ENCODE results near the gene FBXO42. TPM values are rescaled to one million over a fixed set of nuclear protein-coding genes. Genes with fewer than 3 reads are reported as not detected.

The FBXO42 gene
- polyA plus RNA-seq, 2 of the 4 experiments (the other 2 are of a cell fraction), result 4.7 to 12.4 TPM

GRCh38 chr1:16232316-16232710 lies 120.0 kb downstream of the FBXO42 start:
- Histone ChIP-seq H3K4me3 (no peak overlapping the region), H3K9me3 (no peaks in the 10 kb centered on the region), H3K4me1 (peaks cover 7% of the 10 kb centered on the region), H3K27ac (no peak overlapping the region), H3K4me2 (no peak overlapping the region)
- ChIA-PET POLR2A (no interaction called here), CTCF (interaction anchor here (1.1 to 3.9 kb wide), 5 partner anchors 12 to 154 kb away, joined by 3 to 16 read pairs (median 7); no protein-coding TSS in a partner anchor)
- TF ChIP-seq TFCP2L1 (CRISPR knock-in tag; IDR thresholded peaks at IDR 0.05) (no peak), KDM1A (IDR thresholded peaks at IDR 0.05; ENCODE audit: low read depth) (no peak), HEYL (CRISPR knock-in tag; IDR thresholded peaks at IDR 0.05) (no peak), EP300 (IDR thresholded peaks at IDR 0.05) (no peak), HOXA7 (CRISPR knock-in tag; IDR thresholded peaks at IDR 0.05) (no peak), JUN (IDR thresholded peaks at IDR 0.05) (no peak)
- ATAC-seq, result no peak
- 95% methylated on average over 5 of the region's 5 CpGs for WGBS (ENCODE audit: missing lambda C conversion rate)
- no peak for DNase-seq (ENCODE audit: low read depth in 1 of 2, low spot score in 1 of 2)
- FAIRE-seq, result no peak

- TF ChIP-seq POLR2A (IDR thresholded peaks at IDR 0.05; ENCODE audit: low read length), result no peak
- TF ChIP-seq HEYL (CRISPR knock-in tag; IDR thresholded peaks at IDR 0.05), result no peak
- no peak for TF ChIP-seq EHF (CRISPR knock-in tag; IDR thresholded peaks at IDR 0.05)
- no peak for TF ChIP-seq HOXB5 (CRISPR knock-in tag; IDR thresholded peaks at IDR 0.05)
- no peak for TF ChIP-seq HOXB13 (CRISPR knock-in tag; IDR thresholded peaks at IDR 0.05; ENCODE audit: low read depth)
- no peak for TF ChIP-seq ZNF302 (CRISPR knock-in tag; IDR thresholded peaks at IDR 0.05)
- H3K27ac ChIP-seq, result no peak overlapping the region
- DNase-seq (ENCODE audit: low read depth in 1 of 2, low spot score in 1 of 2), result no peak
- H3K4me1 ChIP-seq, result peaks cover 6% of the 10 kb centered on the region
- WGBS (ENCODE audit: missing lambda C conversion rate), result 90% methylated on average over 16 of the region's 35 CpGs
- ChIA-PET POLR2A (no interaction called here), CTCF (interaction anchor here (1.1 to 3.9 kb wide), 6 partner anchors 11 to 153 kb away, joined by 3 to 16 read pairs (median 6); no protein-coding TSS in a partner anchor)
- H3K4me2 ChIP-seq, result no peak overlapping the region
- no peaks in the 10 kb centered on the region for H3K9me3 ChIP-seq
- H3K4me3 ChIP-seq, result no peak overlapping the region
- no peak for FAIRE-seq
- no peak for ATAC-seq
Observed at GRCh38 chr1:16231331-16232315, 120.7 kb downstream of the FBXO42 start.

GRCh38 chr1:16230744-16231143 lies 121.5 kb downstream of the FBXO42 start:
- POLR2A ChIA-PET, result no interaction called here
- no peak for FAIRE-seq

GRCh38 chr1:16229976-16230740 lies 122.1 kb downstream of the FBXO42 start:
- H3K4me2 ChIP-seq, result no peak overlapping the region
- CTCF ChIA-PET, result interaction anchor here (0.8 to 3.2 kb wide), 3 partner anchors 12 to 157 kb away, joined by 3 to 10 read pairs (median 5); partner anchors contain the start of gene FAM131C
- no peaks in the 10 kb centered on the region for H3K9me3 ChIP-seq
- 73% methylated on average over 12 of the region's 13 CpGs for WGBS (ENCODE audit: missing lambda C conversion rate)
- POLR2A ChIA-PET, result no interaction called here
- no peak for FAIRE-seq
- no peak overlapping the region for H3K27ac ChIP-seq
- no peak overlapping the region for H3K4me3 ChIP-seq
- no peaks in the 10 kb centered on the region for H3K4me1 ChIP-seq
- no peak for ATAC-seq
- DNase-seq (ENCODE audit: low read depth in 1 of 2, low spot score in 1 of 2), result no peak
- no peak for TF ChIP-seq HOXB5 (CRISPR knock-in tag; IDR thresholded peaks at IDR 0.05)
- TF ChIP-seq ZC3H11A (IDR thresholded peaks at IDR 0.05), result no peak
- TF ChIP-seq BHLHE40 (IDR thresholded peaks at IDR 0.05; ENCODE audit: low read depth, low read length), result no peak
- TF ChIP-seq BCL3 (IDR thresholded peaks at IDR 0.05), result no peak
- no peak for TF ChIP-seq PBX3 (IDR thresholded peaks at IDR 0.05)
- TF ChIP-seq ESRRA (IDR thresholded peaks at IDR 0.05; ENCODE audit: borderline replicate concordance, low read length), result no peak
- no peak for TF ChIP-seq MAX (IDR thresholded peaks at IDR 0.05)
- TF ChIP-seq POLR2A (IDR thresholded peaks at IDR 0.05; ENCODE audit: low read length), result no peak
- TF ChIP-seq MAZ (IDR thresholded peaks at IDR 0.05; ENCODE audit: borderline replicate concordance, low read depth, low read length), result no peak
- TF ChIP-seq RARB (CRISPR knock-in tag; IDR thresholded peaks at IDR 0.05), result no peak
- no peak for TF ChIP-seq REST (IDR thresholded peaks at IDR 0.05)
- TF ChIP-seq NR3C1 (IDR thresholded peaks at IDR 0.05), result no peak
- TF ChIP-seq KDM5A (IDR thresholded peaks at IDR 0.05), result no peak

More at GRCh38 chr1:16230744-16231143, 121.5 kb downstream of the FBXO42 start:
- no peak for ATAC-seq
- TF ChIP-seq HOXB13 (CRISPR knock-in tag; IDR thresholded peaks at IDR 0.05; ENCODE audit: low read depth) (no peak), RCOR1 (IDR thresholded peaks at IDR 0.05; ENCODE audit: low read depth, low read length) (no peak), RFX5 (IDR thresholded peaks at IDR 0.05) (no peak)
- H3K27ac ChIP-seq, result no peak overlapping the region
- DNase-seq (ENCODE audit: low read depth in 1 of 2, low spot score in 1 of 2), result no peak
- H3K4me2 ChIP-seq, result no peak overlapping the region
- H3K9me3 ChIP-seq, result no peaks in the 10 kb centered on the region
- CTCF ChIA-PET, result interaction anchor here (1.6 to 3.2 kb wide), 2 partner anchors 12 to 13 kb away, joined by 5 to 10 read pairs; no protein-coding TSS in a partner anchor
- H3K4me1 ChIP-seq, result no peaks in the 10 kb centered on the region; the same call in 2 of the 3 replicates
- WGBS (ENCODE audit: missing lambda C conversion rate), result 83% methylated on average over 10 of the region's 13 CpGs
- H3K4me3 ChIP-seq, result no peak overlapping the region
